GM23338 (cell line): Measurements from ENCODE around the gene TOM1L2. TPM values are rescaled to one million over a fixed set of nuclear protein-coding genes. Genes with fewer than 3 reads are reported as not detected.

Source experiments
- ATAC-seq: fragments of 200-7000 bp; cut with Tn5 transposase; 3 replicates; pipeline ENCODE4 v1.9.1; 2020
- DNase-seq: peaks from one replicate; pipeline ENCODE4 v3.0.0-alpha.2; 2015; ENCODE audit warnings: low spot score
- H2AFZ ChIP-seq: fragments of 200-600 bp; sonication (generic); 2 replicates; pipeline ENCODE4 v1.8.0; 2016; ENCODE audit warnings: antibody characterized with exemption, mild to moderate bottlenecking, moderate library complexity
- H3F3A ChIP-seq: fragments of 200-600 bp; sonication (generic); replicated peaks from 2 replicates; pipeline ENCODE4 v1.8.0; 2017; ENCODE audit warnings: antibody characterized with exemption, mixed run types, low read depth
- H3K27ac ChIP-seq: fragments of 200-600 bp; sonication (generic); 2 replicates; pipeline ENCODE4 v1.6.1; 2016; ENCODE audit warnings: low read depth
- H3K27me3 ChIP-seq: fragments of 200-600 bp; sonication (generic); 2 replicates; pipeline ENCODE4 v1.8.0; 2016; ENCODE audit warnings: mild to moderate bottlenecking, mixed run types, moderate library complexity; ENCODE audit not compliant: insufficient read depth
- H3K36me3 ChIP-seq: fragments of 200-600 bp; sonication (generic); 2 replicates; pipeline ENCODE4 v1.8.0; 2016; ENCODE audit warnings: mild to moderate bottlenecking; ENCODE audit not compliant: insufficient read depth
- H3K4me1 ChIP-seq: fragments of 200-600 bp; sonication (generic); 2 replicates; pipeline ENCODE4 v1.8.0; 2016; ENCODE audit warnings: mild to moderate bottlenecking, moderate library complexity; ENCODE audit not compliant: insufficient read depth
- H3K4me2 ChIP-seq: fragments of 200-600 bp; sonication (generic); 2 replicates; pipeline ENCODE4 v1.7.1; 2017; ENCODE audit warnings: mixed run types
- H3K4me3 ChIP-seq: fragments of 200-600 bp; sonication (generic); 2 replicates; pipeline ENCODE4 v1.6.1; 2016; ENCODE audit warnings: mixed run types
- H3K79me2 ChIP-seq: fragments of 200-600 bp; sonication (generic); replicated peaks from 2 replicates; pipeline ENCODE4 v1.8.0; 2017; ENCODE audit warnings: mild to moderate bottlenecking; ENCODE audit not compliant: insufficient read depth
- H3K9me2 ChIP-seq: fragments of 200-600 bp; sonication (generic); 2 replicates; pipeline ENCODE4 v1.8.0; 2017; ENCODE audit not compliant: insufficient read depth
- H4K20me1 ChIP-seq: fragments of 200-600 bp; sonication (generic); replicated peaks from 2 replicates; pipeline ENCODE4 v1.8.0; 2017; ENCODE audit warnings: mild to moderate bottlenecking; ENCODE audit not compliant: insufficient read depth
- H3K27ac Mint-ChIP-seq: 2 replicates; pipeline ENCODE4 v1.8.0; 2020; ENCODE audit warnings: inconsistent platforms, mild to moderate bottlenecking, moderate library complexity, mixed read lengths
- H3K27me3 Mint-ChIP-seq: 3 replicates; pipeline ENCODE4 v1.8.0; 2022; ENCODE audit warnings: low read depth, mild to moderate bottlenecking, moderate library complexity, mixed read lengths, inconsistent platforms; ENCODE audit not compliant: insufficient read depth, poor library complexity
- H3K36me3 Mint-ChIP-seq: 3 replicates; pipeline ENCODE4 v1.8.0; 2021; ENCODE audit warnings: low read depth, mild to moderate bottlenecking, inconsistent platforms, moderate library complexity, mixed read lengths
- H3K4me1 Mint-ChIP-seq: 3 replicates; pipeline ENCODE4 v1.8.0; 2020; ENCODE audit warnings: mild to moderate bottlenecking, inconsistent platforms, mixed read lengths
- H3K4me3 Mint-ChIP-seq: 3 replicates; pipeline ENCODE4 v1.8.0; 2021; ENCODE audit warnings: moderate library complexity, mild to moderate bottlenecking, inconsistent platforms, mixed read lengths
- H3K9me3 Mint-ChIP-seq: 3 replicates; pipeline ENCODE4 v1.8.0; 2020; ENCODE audit warnings: moderate library complexity, mild to moderate bottlenecking, inconsistent platforms, mixed read lengths
- EZH2phosphoT487 ChIP-seq: fragments of 200-600 bp; sonication (generic); IDR thresholded peaks from one replicate; pipeline ENCODE4 v1.8.1; 2018; ENCODE audit warnings: antibody characterized with exemption; ENCODE audit not compliant: unreplicated experiment
- JUNB ChIP-seq: IDR thresholded peaks from one replicate; pipeline ENCODE4 v1.6.1; 2016; ENCODE audit warnings: antibody characterized with exemption; ENCODE audit not compliant: unreplicated experiment
- POLR2AphosphoS5 ChIP-seq: IDR thresholded peaks from 2 replicates; pipeline ENCODE4 v1.6.1; 2016; ENCODE audit warnings: antibody characterized with exemption, low read depth
- ZNF331 ChIP-seq: fragments of 250-450 bp; sonication (Bioruptor Pico); IDR thresholded peaks from 2 replicates; pipeline ENCODE4 v1.5.0; 2020; ENCODE audit warnings: low read depth, mild to moderate bottlenecking, moderate library complexity
- ZNF462 ChIP-seq: fragments of 250-450 bp; sonication (Bioruptor Pico); IDR thresholded peaks from 2 replicates; pipeline ENCODE4 v1.5.0; 2020; ENCODE audit warnings: mild to moderate bottlenecking, moderate library complexity
- polyA plus RNA-seq: library from polyadenylated mRNA; unstranded; fragments of >200 nt; fragmentation: Nextera tagmentation; extraction: Ambion mirVana; gene quantifications from 2 replicates; pipeline ENCODE4 v1.2.1, GENCODE V29; 2016
- total RNA-seq: library from RNA; depleted of rRNA; stranded (reverse); fragments of >200 nt; shearing (Covaris generic); gene quantifications from 2 replicates; pipeline ENCODE4 v1.2.3, GENCODE V29; 2014

Gene TOM1L2
- total and polyA plus RNA-seq, 2 experiments from 2014 or later = 3.3 TPM

GRCh38 chr17:17946093-17946492 is 26.1 kb downstream of the TOM1L2 start:
- H3K79me2 ChIP-seq = no peaks in the 10 kb centered on the region

More at GRCh38 chr17:17946093-17946492, 26.1 kb downstream of the TOM1L2 start:
- Histone ChIP-seq H2AFZ (no peak overlapping the region), H3K9me2 (no peaks in the 10 kb centered on the region), H3K27me3 (no peaks in the 10 kb centered on the region), H3K4me3 (no peak overlapping the region), H3K4me1 (peaks cover 35% of the 10 kb centered on the region), H3F3A (no peaks in the 10 kb centered on the region), H3K27ac (no peak overlapping the region), H3K36me3 (no peaks in the 10 kb centered on the region), H4K20me1 (no peaks in the 10 kb centered on the region), H3K4me2 (no peak overlapping the region)
- Mint-ChIP-seq H3K36me3 (no peaks in the 10 kb centered on the region), H3K9me3 (no peaks in the 10 kb centered on the region), H3K27me3 (peaks cover 3% of the 10 kb centered on the region), H3K4me1 (peaks cover 27% of the 10 kb centered on the region), H3K4me3 (no peak overlapping the region), H3K27ac (no peak overlapping the region)
- DNase-seq (no peak), ATAC-seq (no peak)
- TF ChIP-seq JUNB (no peak), POLR2AphosphoS5 (no peak), ZNF462 (CRISPR knock-in tag) (no peak), ZNF331 (CRISPR knock-in tag) (no peak), EZH2phosphoT487 (no peak)
